Stomach (tissue), 4 donors: ENCODE data around the gene NPBWR2.

ENCODE experiments used
- POLR2A ChIP-seq, 4 donors: fragments of 450-650 bp; IDR thresholded peaks; one replicate each; pipeline ENCODE4 v1.6.1; 2016; ENCODE audit warnings: antibody characterized with exemption in 4 of 4, control low read depth in 2 of 4, mild to moderate bottlenecking in 1 of 4, moderate library complexity in 1 of 4
- TF ChIP-seq, protein P1 (sequence below), 7 experiments: fragments of 450-650 bp in 4 of 7; fragments of 200-600 bp in 3 of 7; sonication (generic) in 3 of 7; IDR thresholded peaks; one replicate each; pipeline ENCODE4 v1.5.1; 2016 to 2019; ENCODE audit warnings: antibody characterized with exemption in 7 of 7, control low read depth in 2 of 7, mild to moderate bottlenecking in 1 of 7

DNA sequence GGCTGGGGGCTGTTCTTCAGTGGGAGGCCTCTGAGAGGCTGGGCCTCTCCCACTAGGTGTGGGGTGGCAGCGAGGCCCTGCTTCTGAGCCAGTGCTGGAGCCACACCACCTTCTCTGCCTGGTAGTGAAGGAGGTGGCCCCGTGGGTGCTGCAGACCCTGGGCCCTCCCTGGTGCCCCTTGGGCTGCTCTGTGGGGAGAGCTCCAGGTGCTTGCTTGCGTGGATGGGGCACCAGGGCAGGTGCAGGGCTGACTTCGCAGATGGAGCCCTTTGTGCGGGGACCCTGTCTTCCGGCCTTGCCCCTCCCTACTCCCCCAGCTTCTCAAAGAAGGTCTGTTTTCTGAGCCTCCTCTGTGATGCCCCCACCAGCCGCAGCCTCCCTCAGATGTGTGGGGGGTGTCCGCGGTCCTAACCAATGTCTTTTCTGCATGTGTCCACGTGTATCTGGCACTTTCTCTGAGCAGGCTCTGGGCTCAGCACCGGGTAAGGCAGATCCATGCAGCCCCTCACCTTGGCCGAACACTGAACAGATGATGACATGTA, 39.6 kb upstream of the NPBWR2 start:
- no peak for TF ChIP-seq POLR2A (IDR thresholded peaks at IDR 0.05)
- TF ChIP-seq, protein P1, sequence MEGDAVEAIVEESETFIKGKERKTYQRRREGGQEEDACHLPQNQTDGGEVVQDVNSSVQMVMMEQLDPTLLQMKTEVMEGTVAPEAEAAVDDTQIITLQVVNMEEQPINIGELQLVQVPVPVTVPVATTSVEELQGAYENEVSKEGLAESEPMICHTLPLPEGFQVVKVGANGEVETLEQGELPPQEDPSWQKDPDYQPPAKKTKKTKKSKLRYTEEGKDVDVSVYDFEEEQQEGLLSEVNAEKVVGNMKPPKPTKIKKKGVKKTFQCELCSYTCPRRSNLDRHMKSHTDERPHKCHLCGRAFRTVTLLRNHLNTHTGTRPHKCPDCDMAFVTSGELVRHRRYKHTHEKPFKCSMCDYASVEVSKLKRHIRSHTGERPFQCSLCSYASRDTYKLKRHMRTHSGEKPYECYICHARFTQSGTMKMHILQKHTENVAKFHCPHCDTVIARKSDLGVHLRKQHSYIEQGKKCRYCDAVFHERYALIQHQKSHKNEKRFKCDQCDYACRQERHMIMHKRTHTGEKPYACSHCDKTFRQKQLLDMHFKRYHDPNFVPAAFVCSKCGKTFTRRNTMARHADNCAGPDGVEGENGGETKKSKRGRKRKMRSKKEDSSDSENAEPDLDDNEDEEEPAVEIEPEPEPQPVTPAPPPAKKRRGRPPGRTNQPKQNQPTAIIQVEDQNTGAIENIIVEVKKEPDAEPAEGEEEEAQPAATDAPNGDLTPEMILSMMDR (IDR thresholded peaks at IDR 0.05) = no peak
